Left renal cortex interstitium (tissue), 4 donors: ENCODE data around the gene B2M. TPM values are rescaled to one million over a fixed set of nuclear protein-coding genes. Genes with fewer than 3 reads are reported as not detected.
"Not testable (repeated sequence)": the region's sequence is repeated elsewhere in the genome, so short reads cannot be mapped to it uniquely, and the experiment has no call there.

Experiments
- DNase-seq, 4 donors: peaks; one replicate each; pipeline ENCODE4 v3.0.0-alpha.2; 2013; ENCODE audit warnings: low read depth in 4 of 4, low spot score in 2 of 4, missing footprints in 1 of 4
- polyA plus RNA-seq, 4 donors: library from polyadenylated mRNA; unstranded; fragments of 120-200 nt; gene quantifications; one replicate each; pipeline ENCODE4 v1.2.1, GENCODE V29; 2013; ENCODE audit not compliant: insufficient read length in 4 of 4

Gene B2M
- polyA plus RNA-seq, 4 donors, result 664 to 1,198 (median 839) TPM

DNA sequence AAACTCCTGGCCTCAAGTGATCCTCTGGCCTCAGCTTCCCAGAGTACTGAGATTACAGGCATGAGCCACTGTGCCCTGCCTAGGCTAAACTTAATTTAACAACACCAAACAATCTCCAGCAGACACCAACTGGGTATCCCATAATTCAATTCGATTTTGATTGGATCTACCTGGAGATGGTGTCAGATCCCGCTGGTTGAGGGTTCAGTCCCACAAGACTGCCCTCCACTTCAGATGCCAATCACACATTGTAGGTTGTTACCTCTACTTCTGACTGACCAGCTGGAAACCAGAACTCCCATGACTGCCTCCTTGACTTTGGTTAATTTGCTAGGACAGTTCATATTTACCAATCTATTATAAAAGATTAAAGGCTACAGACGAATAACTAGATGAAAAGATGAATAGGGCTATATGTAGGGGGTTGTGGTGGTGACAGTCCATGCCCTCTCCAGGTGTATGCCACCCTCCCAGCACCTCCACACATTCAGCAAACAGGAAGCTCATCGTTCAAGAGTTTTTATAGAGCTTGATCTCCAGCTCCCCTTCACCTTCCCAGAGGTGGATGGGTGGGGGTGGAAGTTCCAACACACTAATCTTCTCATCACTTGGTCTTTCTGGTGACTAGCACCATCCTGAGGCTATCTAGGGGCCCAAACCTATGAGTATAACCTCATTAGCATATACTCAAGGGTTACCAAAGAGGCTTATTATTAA is 9.3 kb downstream of the B2M start:
- no peak for DNase-seq

DNA sequence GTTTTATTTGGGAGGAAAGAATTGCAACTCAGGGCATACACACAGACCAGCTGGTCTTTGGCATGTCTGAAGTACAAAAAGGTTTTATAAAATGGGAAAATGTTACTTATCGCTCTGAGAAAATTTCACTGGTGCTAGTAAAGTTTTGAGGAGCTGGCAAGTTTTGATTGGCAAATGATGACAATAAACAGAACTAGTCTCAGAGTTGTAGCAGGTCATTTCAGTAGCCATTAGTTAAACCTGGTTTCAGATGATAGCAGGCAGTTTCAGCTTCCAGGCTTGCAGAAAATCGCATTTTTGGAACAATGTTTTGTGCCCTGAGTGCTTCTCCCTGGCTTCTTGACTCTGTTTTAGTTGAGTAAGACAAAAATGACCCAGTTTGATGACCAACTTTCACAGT is 10.7 kb downstream of the B2M start:
- no peak for DNase-seq

- DNase-seq, result no peak
Observed at GRCh38 chr15:44726136-44726535, 14.8 kb downstream of the B2M start.

GRCh38 chr15:44726568-44727484 is 15.5 kb downstream of the B2M start:
- DNase-seq, result no peak

- no peak for DNase-seq
Observed at GRCh38 chr15:44727485-44728231, 16.3 kb downstream of the B2M start.

- DNase-seq, result not testable (repeated sequence)
Observed at GRCh38 chr15:44728232-44728575, 16.9 kb downstream of the B2M start.

DNA sequence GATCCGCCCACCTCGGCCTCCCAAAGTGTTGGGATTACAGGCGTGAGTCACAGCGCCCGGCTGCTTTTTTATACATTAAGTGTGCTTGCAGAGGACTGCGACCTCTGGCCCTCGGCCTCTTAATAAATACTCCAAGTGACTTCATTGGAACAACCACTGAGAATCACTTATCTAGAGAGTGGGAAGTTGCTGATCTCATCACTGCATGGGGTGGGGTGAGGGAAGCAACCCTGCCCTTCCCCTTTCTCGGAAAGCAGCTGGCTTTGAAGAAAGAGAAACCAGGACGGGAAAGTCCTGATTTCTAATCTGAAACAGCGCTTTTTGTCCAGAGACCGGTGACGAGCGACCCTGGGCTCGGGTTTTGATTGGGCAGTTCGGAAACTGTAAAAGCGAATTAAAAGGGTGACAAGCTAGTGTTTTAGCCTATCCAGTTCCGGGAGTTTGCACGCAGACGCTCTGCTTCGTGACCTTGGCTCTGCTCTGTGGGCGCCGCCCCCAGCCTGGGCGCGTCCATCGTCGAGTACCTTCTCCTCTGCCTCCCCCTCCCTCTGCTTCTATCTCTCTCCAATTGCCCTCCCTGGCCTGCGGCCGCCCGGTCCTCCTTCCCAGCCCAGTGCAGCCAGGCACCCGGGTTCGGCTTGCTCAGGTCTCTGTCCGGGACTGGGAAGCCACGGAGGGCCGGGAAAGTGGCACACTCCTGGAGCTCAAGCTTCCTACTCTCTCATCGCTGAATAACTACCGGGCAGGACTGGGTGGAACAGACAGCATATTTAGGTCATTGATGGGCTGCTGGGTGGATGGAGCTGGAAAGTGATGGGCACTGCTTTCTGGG is 17.5 kb downstream of the B2M start:
- peak; percentile 94 to 97 (median 96) for DNase-seq

DNA sequence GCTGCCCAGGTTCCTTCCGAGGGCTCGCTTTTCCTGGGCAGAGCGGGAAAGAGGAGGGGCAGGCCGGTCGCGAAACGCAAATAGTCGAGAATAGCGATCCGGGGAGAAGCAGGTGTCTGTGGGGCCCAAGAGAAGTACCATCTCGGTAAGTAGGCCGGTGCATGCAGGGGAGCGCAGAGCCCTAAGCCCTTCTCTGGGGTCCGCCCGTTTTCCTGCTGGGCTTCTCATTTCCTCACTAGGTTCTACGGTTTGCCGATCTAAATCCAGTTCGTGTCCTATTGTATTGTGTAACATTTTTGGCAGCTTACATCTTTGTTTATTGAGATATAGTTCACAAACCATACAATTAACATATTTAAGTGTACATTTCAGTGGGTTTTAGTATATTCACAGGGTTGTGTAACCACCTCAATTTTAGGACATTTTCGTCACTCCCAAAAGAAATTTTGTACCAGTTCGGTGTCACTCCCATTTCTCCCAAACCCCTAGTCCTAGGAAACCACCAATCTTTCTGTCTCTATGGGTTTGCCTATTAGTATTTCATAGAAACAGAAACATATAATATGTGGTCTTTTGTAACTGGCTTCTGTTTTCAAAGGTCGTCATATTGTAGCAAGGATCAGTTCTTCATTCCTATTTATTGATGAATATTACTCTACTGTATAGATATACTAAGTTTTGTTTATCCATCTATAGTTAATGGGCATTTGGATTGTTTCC is 18.3 kb downstream of the B2M start:
- no peak for DNase-seq

DNA sequence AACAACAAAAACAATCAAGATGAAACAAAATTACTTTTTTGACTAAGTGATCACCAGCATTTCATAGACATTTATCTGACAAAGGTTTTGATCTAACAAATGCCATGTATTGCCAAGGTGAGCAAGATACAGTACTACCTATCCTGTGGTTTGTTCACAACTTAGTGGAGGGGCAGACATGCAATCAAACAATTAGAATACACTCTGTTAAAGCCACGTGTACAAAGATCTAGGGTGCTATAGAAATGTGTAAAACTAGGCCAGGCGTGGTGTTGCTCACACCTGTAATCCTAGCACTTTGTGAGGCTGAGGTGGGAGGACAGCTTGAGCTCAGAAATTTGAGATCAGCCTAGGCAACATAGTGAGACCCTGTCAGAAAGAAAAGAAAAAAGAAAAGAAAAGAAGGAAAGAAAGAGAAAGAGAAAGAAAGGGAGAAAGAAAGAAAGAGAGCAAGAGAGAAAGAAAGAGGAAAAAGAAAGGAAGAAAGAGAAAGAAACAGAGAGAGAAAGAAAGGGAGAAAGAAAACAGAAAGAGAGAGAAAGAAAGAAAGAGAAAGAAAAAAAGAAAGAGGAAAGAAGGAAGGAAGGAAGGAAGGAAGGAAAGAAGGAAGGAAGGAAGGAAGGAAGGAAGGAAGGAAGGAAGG is 23.6 kb downstream of the B2M start:
- no peak for DNase-seq

- no peak for DNase-seq
Observed at GRCh38 chr15:44735482-44736180, 24.3 kb downstream of the B2M start.

DNA sequence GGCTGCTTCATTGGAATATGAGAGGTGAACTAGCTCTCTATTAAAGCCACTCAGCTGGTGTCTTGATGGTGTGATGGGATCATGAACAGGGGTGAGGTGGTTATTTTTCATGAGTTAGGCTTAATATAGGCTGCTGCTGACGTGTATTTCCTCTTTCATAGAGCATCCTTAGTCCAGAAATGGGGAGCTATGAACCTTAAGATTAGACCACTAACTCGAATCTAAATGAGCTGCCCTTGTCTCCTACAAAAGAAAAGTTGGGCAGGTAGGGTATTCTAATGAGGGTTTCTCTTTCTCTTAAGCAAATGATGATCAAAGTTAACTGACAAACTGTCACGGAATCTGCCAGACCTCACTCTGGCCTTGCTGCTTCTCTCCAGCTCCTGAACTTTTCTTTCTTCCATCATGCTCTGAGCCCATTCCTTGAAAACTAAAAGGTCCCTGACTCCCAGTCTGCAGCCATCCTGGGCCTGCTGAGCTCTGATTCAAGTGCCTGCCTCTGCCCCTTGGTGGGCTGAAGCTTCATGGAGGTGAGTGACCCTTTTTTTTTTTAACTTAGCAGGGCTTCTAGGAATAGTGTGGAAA is 25.0 kb downstream of the B2M start, which contains the start of gene TRIM69:
Gene TRIM69 (plus strand): TSS at position 348 of the 585 bp plus-strand sequence. CDS start 177 bp downstream, at position 525.
- no peak for DNase-seq

GRCh38 chr15:44738340-44738984 is 27.1 kb downstream of the B2M start:
- DNase-seq, result peak in 1 of 4 donors; percentile 54

DNA sequence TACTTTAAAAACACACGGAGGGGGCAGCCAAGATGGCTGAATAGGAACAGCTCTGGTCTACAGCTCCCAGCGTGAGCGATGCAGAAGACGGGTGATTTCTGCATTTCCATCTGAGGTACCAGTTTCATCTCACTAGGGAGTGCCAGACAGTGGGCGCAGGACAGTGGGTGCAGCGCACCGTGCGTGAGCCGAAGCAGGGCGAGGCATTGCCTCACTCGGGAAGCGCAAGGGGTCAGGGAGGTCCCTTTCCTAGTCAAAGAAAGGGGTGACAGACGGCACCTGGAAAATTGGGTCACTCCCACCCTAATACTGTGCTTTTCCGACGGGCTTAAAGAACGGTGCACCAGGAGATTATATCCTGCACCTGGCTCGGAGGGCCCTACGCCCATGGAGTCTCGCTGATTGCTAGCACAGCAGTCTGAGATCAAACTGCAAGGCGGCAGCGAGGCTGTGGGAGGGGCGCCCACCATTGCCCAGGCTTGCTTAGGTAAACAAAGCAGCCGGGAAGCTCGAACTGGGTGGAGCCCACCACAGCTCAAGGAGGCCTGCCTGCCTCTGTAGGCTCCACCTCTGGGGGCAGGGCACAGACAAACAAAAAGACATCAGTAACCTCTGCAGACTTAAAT is 28.0 kb downstream of the B2M start:
- not testable (repeated sequence) for DNase-seq

- DNase-seq, result not testable (repeated sequence)
Observed at GRCh38 chr15:44743454-44743853, 32.1 kb downstream of the B2M start.

- DNase-seq, result no peak
Observed at GRCh38 chr15:44753345-44753744, 42.0 kb downstream of the B2M start.

- no peak for DNase-seq
Observed at GRCh38 chr15:44763187-44763586, 51.9 kb downstream of the B2M start.

DNA sequence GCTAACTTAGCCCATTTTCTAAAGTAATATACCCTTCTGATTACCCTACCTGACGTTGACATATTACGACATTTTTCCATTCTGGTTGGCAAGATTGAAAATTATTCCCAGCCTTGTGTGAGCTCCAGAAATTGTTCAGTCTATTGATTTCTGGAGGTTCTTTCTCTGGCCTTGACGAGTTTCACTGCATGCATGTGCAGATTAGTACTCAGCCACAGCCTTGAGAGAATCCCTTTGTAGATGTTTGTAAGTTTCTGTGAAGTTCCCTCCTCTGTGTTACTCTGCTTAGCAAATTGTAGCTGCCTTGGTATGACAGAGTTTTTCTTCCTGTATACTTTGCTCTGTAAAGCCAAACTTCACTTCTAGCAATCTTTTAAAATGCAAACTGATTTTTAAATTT is 52.5 kb downstream of the B2M start:
- DNase-seq, result no peak
